HCT116 (cell line): Measurements from ENCODE around the gene NEMP2. TPM values are rescaled to one million over a fixed set of nuclear protein-coding genes. Genes with fewer than 3 reads are reported as not detected.

ENCODE experiments used
- ATAC-seq: fragments of 200-7000 bp; cut with Tn5 transposase; 2 replicates; pipeline ENCODE4 v1.9.1; 2020; ENCODE audit warnings: mild to moderate bottlenecking, moderate library complexity
- BruUV-seq: library from RNA; stranded (reverse); fragments of 400-500 nt; replicated peaks from 2 replicates; lab custom pipeline; 2021; lab: Mats Ljungman, UMichigan
- CTCF ChIA-PET: fragments of 300-600 bp; sonication (Branson Sonifier 250); formaldehyde crosslinking; loops from one replicate; lab custom pipeline; 2021; ENCODE audit warnings: antibody characterized with exemption; lab: Charles Lee
- POLR2A ChIA-PET: fragments of 300-600, 350-600 bp; sonication (Branson Sonifier 250); formaldehyde crosslinking; loops from one replicate; lab custom pipeline; 2021; ENCODE audit warnings: antibody characterized with exemption; lab: Charles Lee
- RAD21 ChIA-PET, 2 experiments: fragments of 300-600 bp; sonication (Branson Sonifier 250); formaldehyde crosslinking; loops; one replicate each; lab custom pipeline; 2023; ENCODE audit warnings: low total read pairs in 2 of 2; ENCODE audit not compliant: uncharacterized antibody in 2 of 2, unreplicated experiment in 2 of 2, low non-redundant PET in 1 of 2; lab: Charles Lee
- DNase-seq: peaks from one replicate; pipeline ENCODE4 v3.0.0-alpha.2; 2010; ENCODE audit warnings: low read depth, low spot score
- H2AFZ ChIP-seq: fragments of 200-600 bp; shearing (Covaris generic), sonication (generic); 2 replicates; pipeline ENCODE4 v1.6.1; 2017; ENCODE audit warnings: low read depth, mixed run types, mixed read lengths, antibody characterized with exemption, low read length; ENCODE audit not compliant: poor library complexity, severe bottlenecking
- H3K27ac ChIP-seq: 2 replicates; pipeline ENCODE4 v1.5.1; 2012; ENCODE audit warnings: low read depth, low read length
- H3K27me3 ChIP-seq: fragments of 200-600 bp; sonication (generic); 2 replicates; pipeline ENCODE4 v1.6.1; 2016; ENCODE audit warnings: mixed run types, low read length, mixed read lengths; ENCODE audit not compliant: insufficient read depth
- H3K36me3 ChIP-seq, 2 experiments: fragments of 200-500 bp in 1 of 2; fragments of 200-600 bp in 1 of 2; sonication (Bioruptor generic) in 1 of 2; sonication (generic) in 1 of 2; 2 replicates each; pipeline versions ENCODE4 v1.5.1 to v1.6.1; 2014 to 2016; ENCODE audit warnings: low read length in 2 of 2, inconsistent platforms in 1 of 2, mixed read lengths in 1 of 2, mixed run types in 1 of 2; ENCODE audit not compliant: insufficient read depth in 2 of 2, control insufficient read depth in 1 of 2
- H3K4me1 ChIP-seq, 2 experiments: fragments of 200-600 bp in 1 of 2; sonication (generic) in 1 of 2; 2 replicates each; pipeline versions ENCODE4 v1.5.1 to v1.6.1; 2012 to 2017; ENCODE audit warnings: low read length in 2 of 2, inconsistent platforms in 1 of 2, mild to moderate bottlenecking in 1 of 2, mixed read lengths in 1 of 2, mixed run types in 1 of 2, moderate library complexity in 1 of 2; ENCODE audit not compliant: insufficient read depth in 2 of 2, control insufficient read depth in 1 of 2
- H3K4me2 ChIP-seq: fragments of 200-600 bp; sonication (generic); 2 replicates; pipeline ENCODE4 v1.6.1; 2017; ENCODE audit warnings: mixed run types, low read length, mixed read lengths
- H3K4me3 ChIP-seq, 2 experiments: fragments of 200-600 bp in 1 of 2; sonication (generic) in 1 of 2; replicated peaks in 1 of 2; 2 replicates each; pipeline ENCODE4 v1.5.1; 2011 to 2016; ENCODE audit warnings: low read length in 2 of 2, control low read depth in 1 of 2, low read depth in 1 of 2, mild to moderate bottlenecking in 1 of 2, mixed read lengths in 1 of 2, mixed run types in 1 of 2
- H3K79me2 ChIP-seq: fragments of 200-600 bp; sonication (generic); 2 replicates; pipeline ENCODE4 v1.6.1; 2017; ENCODE audit warnings: mild to moderate bottlenecking, mixed run types, low read length, moderate library complexity, mixed read lengths; ENCODE audit not compliant: insufficient read depth
- H3K9ac ChIP-seq: fragments of 200-600 bp; sonication (generic); 2 replicates; pipeline ENCODE4 v1.6.1; 2016; ENCODE audit warnings: low read length, mixed read lengths
- H3K9me2 ChIP-seq: fragments of 200-600 bp; sonication (generic), shearing (Covaris generic); 2 replicates; pipeline ENCODE4 v1.6.1; 2017; ENCODE audit warnings: mixed run types, mild to moderate bottlenecking, moderate library complexity; ENCODE audit not compliant: insufficient read depth
- H3K9me3 ChIP-seq, 2 experiments: fragments of 200-500 bp in 1 of 2; fragments of 200-600 bp in 1 of 2; sonication (Bioruptor generic) in 1 of 2; sonication (generic) in 1 of 2; 2 replicates each; pipeline ENCODE4 v1.6.1; 2014 to 2017; ENCODE audit warnings: low read length in 2 of 2, mixed read lengths in 2 of 2, inconsistent platforms in 1 of 2, low read depth in 1 of 2, mild to moderate bottlenecking in 1 of 2, mixed run types in 1 of 2, moderate library complexity in 1 of 2; ENCODE audit not compliant: control insufficient read depth in 1 of 2, insufficient read depth in 1 of 2
- H4K20me1 ChIP-seq: fragments of 200-600 bp; sonication (generic), shearing (Covaris generic); 2 replicates; pipeline ENCODE4 v1.6.1; 2017; ENCODE audit warnings: mixed run types, mild to moderate bottlenecking, moderate library complexity; ENCODE audit not compliant: insufficient read depth
- CBX3 ChIP-seq: IDR thresholded peaks from 2 replicates; pipeline ENCODE4 v1.6.1; 2012; ENCODE audit warnings: low read depth
- CTCF ChIP-seq, 3 experiments: fragments of 200-600 bp in 1 of 3; sonication (generic) in 1 of 3; IDR thresholded peaks in 2 of 3; conservative IDR thresholded peaks in 1 of 3; 2 replicates each; pipeline ENCODE4 v1.5.1; 2012 to 2017; ENCODE audit warnings: low read depth in 2 of 3, low read length in 2 of 3, antibody characterized with exemption in 1 of 3, borderline replicate concordance in 1 of 3, control low read depth in 1 of 3, mild to moderate bottlenecking in 1 of 3, mixed read lengths in 1 of 3, mixed run types in 1 of 3, moderate library complexity in 1 of 3; ENCODE audit not compliant: insufficient read depth in 1 of 3
- EGR1 ChIP-seq: IDR thresholded peaks from 2 replicates; pipeline ENCODE4 v1.6.1; 2012; ENCODE audit warnings: low read depth
- EZH2 ChIP-seq: fragments of 200-600 bp; sonication (generic); IDR thresholded peaks from 2 replicates; pipeline ENCODE4 v1.6.1; 2017; ENCODE audit warnings: antibody characterized with exemption, mixed run types
- EZH2phosphoT487 ChIP-seq: fragments of 200-600 bp; IDR thresholded peaks from 2 replicates; pipeline ENCODE4 v1.6.1; 2018; ENCODE audit warnings: antibody characterized with exemption, borderline replicate concordance
- FOSL1 ChIP-seq: IDR thresholded peaks from 2 replicates; pipeline ENCODE4 v1.6.1; 2012; ENCODE audit warnings: low read depth
- JUND ChIP-seq: IDR thresholded peaks from 2 replicates; pipeline ENCODE4 v1.6.1; 2012
- MAX ChIP-seq: IDR thresholded peaks from 2 replicates; pipeline ENCODE4 v1.6.1; 2012
- POLR2A ChIP-seq: IDR thresholded peaks from 2 replicates; pipeline ENCODE4 v1.7.0; 2011; ENCODE audit warnings: borderline replicate concordance; ENCODE audit not compliant: insufficient read depth, insufficient read length; ENCODE audit errors: extremely low read depth
- POLR2AphosphoS5 ChIP-seq: IDR thresholded peaks from 2 replicates; pipeline ENCODE4 v1.6.1; 2011; ENCODE audit warnings: mild to moderate bottlenecking, low read depth, low read length, moderate library complexity
- RAD21 ChIP-seq: IDR thresholded peaks from 2 replicates; pipeline ENCODE4 v1.6.1; 2012; ENCODE audit warnings: low read depth, mild to moderate bottlenecking
- REST ChIP-seq: IDR thresholded peaks from 2 replicates; pipeline ENCODE4 v1.6.1; 2012; ENCODE audit warnings: low read depth
- SIN3A ChIP-seq: IDR thresholded peaks from 2 replicates; pipeline ENCODE4 v1.6.1; 2012; ENCODE audit warnings: low read depth
- SRF ChIP-seq: IDR thresholded peaks from 2 replicates; pipeline ENCODE4 v1.6.1; 2012; ENCODE audit warnings: low read depth
- TCF7L2 ChIP-seq: IDR thresholded peaks from 2 replicates; pipeline ENCODE4 v1.7.0; 2011; ENCODE audit warnings: borderline replicate concordance, inconsistent platforms; ENCODE audit not compliant: insufficient read depth, insufficient read length; ENCODE audit errors: extremely low read depth
- YY1 ChIP-seq: IDR thresholded peaks from 2 replicates; pipeline ENCODE4 v1.6.1; 2011; ENCODE audit warnings: low read length, low read depth, moderate library complexity, mild to moderate bottlenecking; ENCODE audit not compliant: insufficient replicate concordance; ENCODE audit errors: extremely low read depth
- ZFX ChIP-seq: fragments of 450-650 bp; IDR thresholded peaks from 2 replicates; pipeline ENCODE4 v1.6.1; 2017
- ZNF274 ChIP-seq: fragments of 200-500 bp; sonication (Bioruptor generic); IDR thresholded peaks from 2 replicates; pipeline ENCODE4 v1.6.1; 2014; ENCODE audit warnings: mild to moderate bottlenecking, low read depth, low read length, inconsistent platforms
- intact Hi-C: fragments of 100-400 bp; cut with micrococcal nuclease; formaldehyde crosslinking; loops from 2 replicates; pipeline ENCODE4 v1.10.0; 2022
- total RNA-seq: library from RNA; stranded (reverse); gene quantifications from one replicate; pipeline ENCODE4 v1.2.1, GENCODE V29; 2021; ENCODE audit not compliant: unreplicated experiment
- TF ChIP-seq, protein P1 (sequence below): IDR thresholded peaks from 2 replicates; pipeline ENCODE4 v1.6.1; 2012

NEMP2 gene
- total RNA-seq, 1 experiment from 2014 or later: 8.6 TPM

GRCh38 chr2:190470256-190470826, 64.2 kb downstream of the NEMP2 start:
- H4K20me1 ChIP-seq: no peaks in the 10 kb centered on the region
- H3K9me2 ChIP-seq: no peaks in the 10 kb centered on the region
- no peak overlapping the region for H2AFZ ChIP-seq
- H3K9ac ChIP-seq: no peak overlapping the region
- DNase-seq: no peak
- H3K9me3 ChIP-seq: no peaks in the 10 kb centered on the region
- intact Hi-C loops: no loop called here
- BruUV-seq: no TSS peak
- peaks cover 42 to 45% of the 10 kb centered on the region in 2 experiments for H3K4me1 ChIP-seq
- CTCF ChIA-PET: no interaction called here
- H3K36me3 ChIP-seq: no peaks in the 10 kb centered on the region
- H3K79me2 ChIP-seq: no peaks in the 10 kb centered on the region
- H3K4me3 ChIP-seq: no peak overlapping the region
- H3K4me2 ChIP-seq: no peak overlapping the region
- no peak for TF ChIP-seq REST
- TF ChIP-seq ZFX: no peak
- TF ChIP-seq JUND: no peak
- TF ChIP-seq FOSL1: no peak
- TF ChIP-seq EGR1: no peak
- TF ChIP-seq EZH2phosphoT487: no peak
- no peak for TF ChIP-seq YY1
- TF ChIP-seq CBX3: no peak
- no peak for TF ChIP-seq TCF7L2
- no peak for TF ChIP-seq RAD21
- TF ChIP-seq POLR2AphosphoS5: no peak
- TF ChIP-seq SRF: no peak
- TF ChIP-seq CTCF (IDR thresholded peaks at IDR 0.05 in 2 of 3, conservative IDR thresholded peaks at IDR 0.05 in 1 of 3; ENCODE audit: borderline replicate concordance in 1 of 3, insufficient read depth in 1 of 3, low read depth in 2 of 3, low read length in 2 of 3): no peak
- TF ChIP-seq, protein P1, sequence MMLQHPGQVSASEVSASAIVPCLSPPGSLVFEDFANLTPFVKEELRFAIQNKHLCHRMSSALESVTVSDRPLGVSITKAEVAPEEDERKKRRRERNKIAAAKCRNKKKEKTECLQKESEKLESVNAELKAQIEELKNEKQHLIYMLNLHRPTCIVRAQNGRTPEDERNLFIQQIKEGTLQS: no peak
- TF ChIP-seq POLR2A: no peak
- TF ChIP-seq EZH2: no peak
- TF ChIP-seq ZNF274: no peak
- no peak for TF ChIP-seq SIN3A
- TF ChIP-seq MAX: no peak
- TF ChIP-seq, all 23 proteins: peak for 0
- ChIA-PET POLR2A (no interaction called here), RAD21 (no interaction called here)
- H3K27ac ChIP-seq: no peak overlapping the region
- no peaks in the 10 kb centered on the region for H3K27me3 ChIP-seq
- ATAC-seq: no peak
